Transverse colon (tissue), 4 donors: ENCODE data around the gene SLMAP. TPM values are rescaled to one million over a fixed set of nuclear protein-coding genes. Genes with fewer than 3 reads are reported as not detected.

Experiments used
- DNase-seq: peaks from one replicate; pipeline ENCODE4 v3.0.0-alpha.2; 2019
- H3K27ac ChIP-seq, 4 donors: fragments of 200-600 bp; sonication (generic); 2 replicates each; pipeline ENCODE4 v1.5.1; 2016 to 2018; ENCODE audit warnings: inconsistent platforms in 4 of 4
- H3K27me3 ChIP-seq: fragments of 200-600 bp; sonication (generic); 2 replicates; pipeline ENCODE4 v1.5.1; 2017; ENCODE audit warnings: inconsistent platforms
- H3K36me3 ChIP-seq, 4 donors: fragments of 200-600 bp; sonication (generic); 2 replicates each; pipeline ENCODE4 v1.5.1; 2017 to 2019; ENCODE audit warnings: inconsistent platforms in 4 of 4
- H3K4me1 ChIP-seq, 4 donors: fragments of 200-600 bp; sonication (generic); 2 replicates each; pipeline ENCODE4 v1.5.1; 2017 to 2020; ENCODE audit warnings: inconsistent platforms in 4 of 4
- H3K4me3 ChIP-seq, 4 donors: fragments of 200-600 bp; sonication (generic); 1 replicate in 1 of 4; 2 replicates in 3 of 4; pipeline versions ENCODE4 v1.5.1 to v1.6.1; 2017 to 2019; ENCODE audit warnings: inconsistent platforms in 4 of 4
- H3K9me3 ChIP-seq, 2 donors: fragments of 200-600 bp; sonication (generic); 2 replicates each; pipeline ENCODE4 v1.5.1; 2017 to 2019; ENCODE audit warnings: inconsistent platforms in 2 of 2
- CTCF ChIP-seq, 5 experiments: fragments of 200-600 bp in 3 of 5; fragments of 450-650 bp in 2 of 5; sonication (generic) in 3 of 5; IDR thresholded peaks; 1 replicate in 2 of 5; 2 replicates in 3 of 5; pipeline ENCODE4 v1.5.1; 2016 to 2017; ENCODE audit warnings: antibody characterized with exemption in 5 of 5, inconsistent platforms in 3 of 5, mild to moderate bottlenecking in 2 of 5, moderate library complexity in 1 of 5
- EP300 ChIP-seq: sonication (generic); formaldehyde crosslinking; IDR thresholded peaks from one replicate; pipeline ENCODE4 v1.6.1; 2017; ENCODE audit warnings: antibody characterized with exemption, low read depth
- POLR2A ChIP-seq: fragments of 450-650 bp; IDR thresholded peaks from one replicate; pipeline ENCODE4 v1.6.1; 2016; ENCODE audit warnings: antibody characterized with exemption, mild to moderate bottlenecking, moderate library complexity
- POLR2AphosphoS5 ChIP-seq, 3 donors: sonication (generic); formaldehyde crosslinking; IDR thresholded peaks; one replicate each; pipeline ENCODE4 v1.6.1; 2016; ENCODE audit warnings: antibody characterized with exemption in 3 of 3
- WGBS, 2 donors: methylation state at CpG; one replicate each; pipeline ENCODE4 v1.1.5; 2018; ENCODE audit warnings: low coverage in 1 of 2; 5-methylcytosine and 5-hydroxymethylcytosine counted together
- in situ Hi-C, 4 donors: fragments of 200-750 bp; cut with MboI; loops; one replicate each; pipeline versions ENCODE4 v1.15.0 to v1.15.1; 2017; ENCODE audit warnings: low sequenced_read_pairs in 3 of 4, low pct_ligation_motif_present in 1 of 4, low pct_unique_long_range_greater_than_20kb in 1 of 4
- intact Hi-C: fragments of 100-400 bp; cut with DNase I; formaldehyde crosslinking; loops from one replicate; pipeline ENCODE4 v1.15.1; 2023; ENCODE audit warnings: low total_unique reads
- total RNA-seq, 4 donors: library from RNA; depleted of rRNA; stranded (reverse); fragments of >200 nt; gene quantifications; one replicate each; pipeline ENCODE4 v1.1.0, GENCODE V29; 2016

The SLMAP gene
- total RNA-seq, 4 donors from 2014 or later: 111 to 162 (median 119) TPM

GRCh38 chr3:57948080-57948671 lies 192.1 kb downstream of the SLMAP start:
- DNase-seq: no peak
- intact Hi-C loops (no loop called here), in situ Hi-C loops (no loop called here)
- no peaks in the 10 kb centered on the region for H3K36me3 ChIP-seq
- peak overlapping the region; percentile 84 to 90 (median 89) for H3K27ac ChIP-seq
- H3K9me3 ChIP-seq: no peaks in the 10 kb centered on the region
- peaks cover 17 to 51% (median 20%) of the 10 kb centered on the region in 4 donors for H3K4me1 ChIP-seq
- H3K27me3 ChIP-seq: no peaks in the 10 kb centered on the region
- WGBS, 2 donors: 70 to 90% methylated on average over 2 to 12 of the region's 12 CpGs
- TF ChIP-seq POLR2AphosphoS5 (IDR thresholded peaks at IDR 0.05) (no peak), EP300 (no peak), POLR2A (no peak), CTCF (IDR thresholded peaks at IDR 0.05) (no peak)
- H3K4me3 ChIP-seq: no peak overlapping the region

- peak overlapping the region; percentile 84 to 90 (median 89) for H3K27ac ChIP-seq
- WGBS, 2 donors: 83 to 89% methylated on average over 6 to 9 of the region's 9 CpGs
- intact Hi-C loops (no loop called here), in situ Hi-C loops (no loop called here)
- H3K4me3 ChIP-seq: no peak overlapping the region
- peaks cover 12 to 49% (median 20%) of the 10 kb centered on the region in 4 donors for H3K4me1 ChIP-seq
- no peaks in the 10 kb centered on the region for H3K9me3 ChIP-seq
- H3K27me3 ChIP-seq: no peaks in the 10 kb centered on the region
- DNase-seq: no peak
- TF ChIP-seq EP300: no peak
- TF ChIP-seq CTCF (IDR thresholded peaks at IDR 0.05): no peak
- no peak for TF ChIP-seq POLR2A
- TF ChIP-seq POLR2AphosphoS5 (IDR thresholded peaks at IDR 0.05): no peak
- no peaks in the 10 kb centered on the region for H3K36me3 ChIP-seq
Observed at GRCh38 chr3:57948781-57949242, 192.7 kb downstream of the SLMAP start.

- H3K4me1 ChIP-seq: peaks cover 12 to 44% (median 16%) of the 10 kb centered on the region in 4 donors
- intact Hi-C loops (no loop called here), in situ Hi-C loops (no loop called here)
- H3K27ac ChIP-seq: peak overlapping the region; percentile 84 to 90 (median 89)
- TF ChIP-seq EP300: no peak
- no peak for TF ChIP-seq POLR2AphosphoS5 (IDR thresholded peaks at IDR 0.05)
- no peak for TF ChIP-seq CTCF (IDR thresholded peaks at IDR 0.05)
- TF ChIP-seq POLR2A: no peak
- WGBS, 2 donors: 87 to 89% methylated on average over 5 of the region's 5 CpGs
- H3K9me3 ChIP-seq: no peaks in the 10 kb centered on the region
- H3K27me3 ChIP-seq: no peaks in the 10 kb centered on the region
- H3K4me3 ChIP-seq: no peak overlapping the region
- no peaks in the 10 kb centered on the region for H3K36me3 ChIP-seq
- DNase-seq: no peak
Observed at GRCh38 chr3:57949344-57949743, 193.2 kb downstream of the SLMAP start.

- DNase-seq: no peak
- in situ Hi-C loops (no loop called here), intact Hi-C loops (no loop called here)
- no peaks in the 10 kb centered on the region for H3K27me3 ChIP-seq
- H3K27ac ChIP-seq: peak overlapping the region; percentile 84 to 90 (median 89)
- peak; percentile 23 to 39 (median 27) for TF ChIP-seq CTCF (IDR thresholded peaks at IDR 0.05)
- TF ChIP-seq EP300: no peak
- TF ChIP-seq POLR2A: no peak
- no peak for TF ChIP-seq POLR2AphosphoS5 (IDR thresholded peaks at IDR 0.05)
- H3K4me1 ChIP-seq: peaks cover 10 to 44% (median 16%) of the 10 kb centered on the region in 4 donors
- H3K36me3 ChIP-seq: no peaks in the 10 kb centered on the region
- H3K4me3 ChIP-seq: no peak overlapping the region
- 75 to 80% methylated on average over 2 to 7 of the region's 7 CpGs for WGBS, 2 donors
- H3K9me3 ChIP-seq: no peaks in the 10 kb centered on the region
Observed at GRCh38 chr3:57949785-57950615, 193.9 kb downstream of the SLMAP start.
